Left forelimb (tissue), 1 donor: ENCODE data around the gene NUAK1.
"Not testable (repeated sequence)": the region's sequence is repeated elsewhere in the genome, so short reads cannot be mapped to it uniquely, and the experiment has no call there.

Experiments
- DNase-seq: peaks from one replicate; pipeline ENCODE4 v3.0.0-alpha.2; 2018; ENCODE audit warnings: low spot score

NUAK1 gene

DNA sequence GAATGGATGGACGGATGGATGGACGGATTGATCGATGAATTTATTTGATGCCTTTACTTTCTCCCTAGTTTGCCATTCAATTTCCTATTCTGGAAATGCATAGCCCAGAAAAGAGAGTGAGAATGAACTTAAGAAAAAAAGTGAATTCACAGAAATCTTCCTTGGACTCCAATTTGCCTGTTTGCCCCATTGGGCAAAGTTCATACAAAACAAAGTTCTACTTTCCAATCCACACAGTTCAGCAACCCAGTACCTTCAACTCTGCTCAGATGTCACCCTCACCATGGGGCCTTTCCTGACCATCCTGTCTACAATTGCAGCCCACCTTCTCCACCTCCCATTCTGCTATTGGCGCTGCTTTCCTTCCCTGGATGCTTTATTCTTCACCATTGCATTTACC, 8.2 kb upstream of the NUAK1 start:
- no peak for DNase-seq

- DNase-seq = no peak
These were observed 7.0 kb upstream of the NUAK1 start for GRCh38 chr12:106145539-106146447.

GRCh38 chr12:106144847-106145246, 6.1 kb upstream of the NUAK1 start:
- DNase-seq = no peak

DNA sequence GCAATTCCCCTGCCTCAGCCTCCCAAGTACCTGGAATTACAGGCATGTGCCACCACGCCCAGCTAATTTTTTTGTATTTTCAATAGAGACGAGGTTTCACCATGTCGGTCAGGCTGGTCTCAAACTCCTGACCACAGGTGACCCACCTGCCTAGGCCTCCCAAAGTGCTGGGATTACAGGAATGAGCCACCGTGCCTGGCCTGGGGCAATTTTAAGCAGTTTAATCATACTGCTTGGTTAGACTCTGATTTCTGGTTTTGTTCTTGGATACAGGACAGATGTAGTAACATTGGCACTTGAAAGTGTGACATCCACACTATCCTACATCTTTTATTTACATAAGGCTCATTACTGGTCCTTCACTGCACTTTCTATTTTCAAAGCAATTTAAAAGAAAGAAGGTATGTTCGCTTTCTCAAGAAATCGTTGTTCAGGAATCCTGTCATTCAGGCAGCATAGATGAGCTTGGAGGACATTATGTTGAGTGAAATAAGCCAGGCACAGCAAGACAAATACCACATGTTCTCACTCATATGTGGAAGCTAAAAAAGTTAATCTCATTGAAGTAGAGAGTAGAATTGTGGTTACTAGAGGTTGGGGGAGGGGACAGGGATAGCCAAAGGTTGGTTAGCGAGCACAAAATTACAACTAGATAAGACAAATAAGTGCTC, 4.0 kb upstream of the NUAK1 start:
- DNase-seq = no peak

DNA sequence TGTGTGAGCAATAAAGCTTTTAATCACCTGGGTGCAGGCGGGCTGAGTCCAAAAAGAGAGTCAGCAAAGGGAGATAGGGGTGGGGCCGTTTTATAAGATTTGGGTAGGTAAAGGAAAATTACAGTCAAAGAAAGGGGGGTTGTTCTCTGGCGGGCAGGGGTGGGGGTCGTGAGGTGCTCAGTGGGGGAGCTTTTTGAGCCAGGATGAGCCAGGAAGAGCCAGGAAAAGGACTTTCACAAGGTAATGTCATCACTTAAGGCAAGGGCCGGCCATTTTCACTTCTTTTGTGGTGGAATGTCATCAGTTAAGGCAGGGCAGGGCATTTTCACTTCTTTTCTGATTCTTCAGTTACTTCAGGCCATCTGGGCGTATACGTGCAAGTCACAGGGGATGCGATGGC, 3.2 kb upstream of the NUAK1 start:
- DNase-seq = not testable (repeated sequence)

GRCh38 chr12:106141452-106141851, 2.7 kb upstream of the NUAK1 start:
- DNase-seq = no peak

GRCh38 chr12:106141003-106141402, 2.2 kb upstream of the NUAK1 start:
- DNase-seq = no peak

GRCh38 chr12:106140223-106140986, 1.7 kb upstream of the NUAK1 start:
- DNase-seq = no peak

- DNase-seq = peak; percentile 85
These were observed 843 bp upstream of the NUAK1 start for GRCh38 chr12:106139422-106140171.

GRCh38 chr12:106138357-106138632, 459 bp downstream of the NUAK1 start:
- no peak for DNase-seq

DNA sequence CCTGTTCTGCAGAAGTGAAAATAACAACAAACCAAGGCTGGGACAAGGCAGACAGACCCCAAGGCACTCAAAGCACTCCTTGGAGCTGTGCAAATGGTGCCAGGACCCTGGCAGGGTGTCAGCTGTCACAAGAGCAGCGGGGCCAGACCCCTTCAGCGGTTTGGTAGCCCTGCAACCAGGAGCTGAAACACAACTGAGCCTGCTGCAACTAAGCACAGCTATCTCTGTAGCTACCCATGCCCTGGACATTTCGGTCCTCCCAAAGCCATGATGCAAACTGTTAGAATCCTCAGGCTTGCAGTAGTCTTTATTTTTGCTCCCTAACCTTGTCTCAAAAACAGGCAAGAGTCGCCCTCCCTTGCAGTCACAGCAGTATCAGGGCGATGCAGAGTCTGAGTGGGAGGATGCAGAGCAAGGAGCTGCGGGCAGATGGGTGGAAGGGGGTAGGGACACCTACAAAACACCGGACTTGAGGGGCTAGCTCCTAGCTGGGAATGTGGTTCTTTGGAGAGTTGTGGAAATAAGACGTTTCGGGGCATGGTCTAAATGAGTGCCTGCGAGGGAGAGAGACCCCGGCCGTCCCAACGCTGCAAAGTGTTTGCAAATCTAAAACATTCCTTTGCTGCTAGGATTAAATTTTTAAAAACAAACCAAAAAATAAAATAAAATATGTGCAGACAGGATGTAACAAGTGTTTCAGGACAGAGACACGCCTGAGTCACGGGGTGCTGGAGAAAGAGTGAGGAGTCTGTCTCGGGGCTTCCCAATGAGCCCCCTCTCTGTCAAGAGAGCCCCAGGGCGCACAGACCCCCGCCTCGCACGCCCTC, 1.0 kb downstream of the NUAK1 start:
- no peak for DNase-seq

DNA sequence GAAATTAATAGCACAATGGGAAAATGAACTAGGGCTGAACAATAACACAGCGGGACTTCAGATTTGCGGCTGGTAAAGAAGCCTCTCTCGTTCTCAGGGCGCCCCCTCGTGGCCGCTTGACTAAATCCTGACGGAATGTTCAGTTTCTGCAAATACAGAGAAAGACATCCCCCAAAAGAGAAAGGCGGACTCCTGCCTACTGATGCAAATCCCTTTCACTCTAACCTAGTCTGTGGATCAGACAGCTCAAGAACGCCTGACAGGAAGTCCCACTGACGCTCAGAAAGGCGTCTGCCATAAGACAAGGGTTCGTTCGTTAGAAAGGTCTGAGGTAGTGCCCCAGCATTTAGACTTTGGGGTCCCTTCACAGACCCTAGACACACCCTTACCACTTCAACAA, 2.5 kb downstream of the NUAK1 start:
- DNase-seq = peak; percentile 91

- no peak for DNase-seq
These were observed 3.0 kb downstream of the NUAK1 start for GRCh38 chr12:106135781-106136180.

GRCh38 chr12:106135075-106135474, 3.7 kb downstream of the NUAK1 start:
- no peak for DNase-seq

- DNase-seq = no peak
These were observed 4.3 kb downstream of the NUAK1 start for GRCh38 chr12:106134294-106134949.

- no peak for DNase-seq
These were observed 5.3 kb downstream of the NUAK1 start for GRCh38 chr12:106133136-106134087.

DNA sequence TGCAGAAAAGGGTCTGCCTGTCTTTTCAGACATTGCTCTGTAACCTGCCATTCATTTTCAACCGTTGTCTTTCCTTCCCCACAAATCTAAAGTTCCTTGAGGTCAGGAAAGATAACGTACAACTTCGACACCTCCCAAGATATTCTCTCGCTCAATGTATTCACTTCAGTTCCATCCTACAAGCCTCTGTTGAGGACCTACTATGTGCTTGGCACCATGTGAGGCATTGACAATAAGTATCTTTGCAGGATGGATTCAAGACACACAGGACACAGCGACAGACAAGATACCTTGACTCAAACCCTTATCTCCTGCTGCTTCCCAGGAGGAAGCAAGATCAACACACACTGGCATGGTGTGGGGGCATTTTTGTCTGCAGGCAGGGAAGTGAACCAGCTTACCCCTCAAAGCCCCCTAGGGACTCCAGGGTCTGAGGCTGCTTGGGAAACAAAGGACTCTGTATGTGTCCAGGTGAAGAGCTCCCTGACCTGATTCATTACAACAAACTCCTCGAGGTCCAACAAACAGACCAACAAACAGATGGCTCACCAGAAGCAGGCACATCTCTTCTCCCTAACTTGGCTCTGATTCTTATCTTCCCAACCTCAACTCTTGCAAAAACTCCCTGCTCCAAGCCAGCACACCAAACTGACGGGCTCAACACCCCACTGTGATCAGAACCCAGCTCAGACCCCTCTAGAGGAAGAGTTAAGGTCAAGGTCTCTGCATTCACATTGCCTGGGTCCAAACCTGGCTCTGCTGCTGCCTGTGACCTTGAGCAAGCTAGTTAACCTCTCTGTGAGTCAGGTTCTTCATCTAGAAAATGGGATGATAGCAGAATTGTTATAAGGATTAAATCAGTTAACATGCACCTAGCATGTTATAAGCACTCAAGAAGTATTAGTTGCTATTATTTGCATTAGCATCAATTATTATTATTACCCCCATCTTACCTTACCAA, 6.3 kb downstream of the NUAK1 start:
- DNase-seq = no peak

GRCh38 chr12:106131676-106132075, 7.1 kb downstream of the NUAK1 start:
- no peak for DNase-seq
